ENCODE data around the gene WSCD1.

WSCD1 gene

GRCh38 chr17:6069539-6070429 is at the start of gene WSCD1:
Gene WSCD1, plus strand, starts transcription at chr17:6070379. Its CDS starts 10,280 bp downstream, at chr17:6080659.
- no peak for DNase-seq (ENCODE audit: extremely low read depth, low read depth)
- TF ChIP-seq, protein P1, sequence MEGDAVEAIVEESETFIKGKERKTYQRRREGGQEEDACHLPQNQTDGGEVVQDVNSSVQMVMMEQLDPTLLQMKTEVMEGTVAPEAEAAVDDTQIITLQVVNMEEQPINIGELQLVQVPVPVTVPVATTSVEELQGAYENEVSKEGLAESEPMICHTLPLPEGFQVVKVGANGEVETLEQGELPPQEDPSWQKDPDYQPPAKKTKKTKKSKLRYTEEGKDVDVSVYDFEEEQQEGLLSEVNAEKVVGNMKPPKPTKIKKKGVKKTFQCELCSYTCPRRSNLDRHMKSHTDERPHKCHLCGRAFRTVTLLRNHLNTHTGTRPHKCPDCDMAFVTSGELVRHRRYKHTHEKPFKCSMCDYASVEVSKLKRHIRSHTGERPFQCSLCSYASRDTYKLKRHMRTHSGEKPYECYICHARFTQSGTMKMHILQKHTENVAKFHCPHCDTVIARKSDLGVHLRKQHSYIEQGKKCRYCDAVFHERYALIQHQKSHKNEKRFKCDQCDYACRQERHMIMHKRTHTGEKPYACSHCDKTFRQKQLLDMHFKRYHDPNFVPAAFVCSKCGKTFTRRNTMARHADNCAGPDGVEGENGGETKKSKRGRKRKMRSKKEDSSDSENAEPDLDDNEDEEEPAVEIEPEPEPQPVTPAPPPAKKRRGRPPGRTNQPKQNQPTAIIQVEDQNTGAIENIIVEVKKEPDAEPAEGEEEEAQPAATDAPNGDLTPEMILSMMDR (IDR thresholded peaks at IDR 0.05; ENCODE audit: low read depth, low read length): no peak

- TF ChIP-seq, protein P1 (IDR thresholded peaks at IDR 0.05; ENCODE audit: low read depth, low read length): no peak
- DNase-seq (ENCODE audit: extremely low read depth, low read depth): no peak
These were observed 49.2 kb upstream of the WSCD1 start for GRCh38 chr17:6021011-6021400.

- TF ChIP-seq, protein P1 (IDR thresholded peaks at IDR 0.05; ENCODE audit: low read depth, low read length): no peak
- no peak for DNase-seq (ENCODE audit: extremely low read depth, low read depth)
These were observed 48.6 kb upstream of the WSCD1 start for GRCh38 chr17:6021627-6022026.

- no peak for DNase-seq (ENCODE audit: extremely low read depth, low read depth)
- TF ChIP-seq, protein P1 (IDR thresholded peaks at IDR 0.05; ENCODE audit: low read depth, low read length): no peak
These were observed 46.9 kb upstream of the WSCD1 start for GRCh38 chr17:6023036-6023831.

- TF ChIP-seq, protein P1 (IDR thresholded peaks at IDR 0.05; ENCODE audit: low read depth, low read length): no peak
These were observed 45.6 kb upstream of the WSCD1 start for GRCh38 chr17:6024576-6024975.

DNA sequence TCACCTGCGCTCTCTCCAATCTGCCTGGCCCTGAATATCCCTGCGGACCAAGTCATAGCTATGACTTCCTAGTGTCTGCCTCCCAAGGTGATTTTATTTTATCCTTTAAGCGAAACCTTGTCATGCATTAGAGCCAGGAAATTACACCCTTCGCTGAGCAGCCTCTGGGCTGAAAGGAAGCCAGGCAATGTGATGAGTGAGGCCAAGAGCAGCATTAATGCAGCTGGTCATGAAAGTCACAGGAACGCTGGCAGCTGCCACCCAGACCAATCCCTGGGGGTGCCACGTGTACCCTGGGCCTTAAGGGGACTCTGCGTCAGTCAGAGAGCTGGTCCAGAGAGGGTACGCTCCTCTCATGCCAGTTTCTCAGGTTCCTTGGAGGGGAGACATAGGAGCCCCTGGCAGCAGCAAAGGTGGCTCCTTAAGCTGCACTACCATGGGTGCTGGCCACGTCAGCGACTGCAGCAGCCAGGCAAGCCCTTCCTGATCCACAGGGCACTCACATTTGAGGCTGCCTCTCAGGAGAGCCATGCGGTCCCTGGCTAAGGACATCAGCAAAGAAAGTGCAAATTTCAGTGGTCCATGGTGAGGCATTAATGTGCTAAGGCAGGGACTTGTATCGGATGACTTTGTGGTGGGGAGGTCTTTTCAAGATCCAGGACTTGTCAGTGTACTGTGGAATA is 42.7 kb upstream of the WSCD1 start:
- DNase-seq (ENCODE audit: extremely low read depth, low read depth): no peak
- TF ChIP-seq, protein P1 (IDR thresholded peaks at IDR 0.05; ENCODE audit: low read depth, low read length): no peak

More at GRCh38 chr17:6024576-6024975, 45.6 kb upstream of the WSCD1 start:
- no peak for DNase-seq (ENCODE audit: extremely low read depth, low read depth)
